ENCODE results near the gene FAH.

Gene FAH

DNA sequence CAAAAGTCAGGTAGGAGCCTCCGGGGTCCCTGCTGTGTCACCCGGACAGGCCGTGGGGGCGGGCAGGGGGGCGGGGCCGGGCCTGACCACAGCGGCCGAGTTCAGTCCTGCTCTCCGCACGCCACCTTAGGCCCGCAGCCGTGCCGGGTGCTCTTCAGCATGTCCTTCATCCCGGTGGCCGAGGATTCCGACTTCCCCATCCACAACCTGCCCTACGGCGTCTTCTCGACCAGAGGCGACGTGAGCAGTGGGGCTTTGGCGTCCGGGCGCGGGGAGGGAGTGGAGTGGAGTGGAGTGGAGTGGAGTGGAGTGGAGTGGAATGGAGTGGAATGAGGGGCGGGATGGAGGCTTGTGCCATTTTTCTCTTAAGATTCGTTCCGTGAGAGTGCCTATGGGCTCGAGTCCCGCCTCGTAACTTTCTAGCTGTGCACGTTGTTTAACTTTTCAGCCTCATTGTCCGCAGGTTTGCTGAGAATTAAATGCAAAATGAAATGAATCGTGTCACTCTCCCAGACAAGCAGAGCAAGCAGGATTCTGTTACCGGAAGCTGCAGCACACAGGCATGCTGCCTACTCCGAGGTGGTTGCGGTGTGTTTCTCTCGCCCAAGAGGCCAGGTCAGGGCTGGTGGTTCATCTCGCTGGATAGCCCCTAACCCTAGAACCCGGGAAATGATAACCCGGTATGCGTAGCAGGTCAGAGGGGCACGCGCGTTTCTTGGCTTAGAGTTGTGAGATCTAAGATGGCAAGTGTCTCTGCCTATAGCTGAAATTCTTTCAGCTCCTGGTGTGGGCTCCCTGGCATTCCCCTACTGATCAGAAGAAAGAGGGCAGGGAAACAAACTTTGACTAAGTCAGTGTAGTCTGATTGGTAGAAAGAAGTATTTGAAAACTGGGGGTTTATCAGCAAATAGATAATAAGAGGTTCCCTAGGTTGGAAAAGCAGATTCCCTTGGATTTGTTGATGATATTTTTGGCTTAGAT lies at the start of gene FAH:
TSS of gene FAH (plus strand) at position 104 of the 981 bp plus-strand sequence. CDS start at position 160, 56 bp downstream.
- peak within 1 kb of the TSS; percentile 80 for H3K27ac ChIP-seq
- TF ChIP-seq CTCF (conservative IDR thresholded peaks at IDR 0.05) = no peak
- peak; percentile 67; the same call in 1 of the 2 replicates for TF ChIP-seq ZFX (IDR thresholded peaks at IDR 0.05)

DNA sequence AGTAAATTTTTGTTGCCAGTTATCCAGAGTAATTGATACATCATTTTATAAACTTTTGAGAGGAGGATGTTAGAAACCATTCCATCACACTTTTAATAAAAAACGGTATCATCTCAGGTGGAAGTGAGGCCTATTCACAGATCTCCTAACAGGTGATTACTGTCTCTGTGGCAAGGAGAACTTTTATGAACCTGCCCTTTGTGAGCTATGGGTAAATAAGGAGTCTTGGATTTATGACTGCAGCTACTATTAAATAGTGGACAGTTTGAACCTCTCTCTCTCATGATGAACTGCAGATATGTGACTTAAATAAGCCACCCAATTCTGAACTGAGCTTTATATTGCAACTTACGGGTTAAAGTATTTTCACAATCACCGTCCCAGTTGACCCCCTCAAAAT lies 47.6 kb upstream of the FAH start:
- H3K27ac ChIP-seq = no peak overlapping the region
- no peak for TF ChIP-seq CTCF (conservative IDR thresholded peaks at IDR 0.05)
- no peak for TF ChIP-seq ZFX (IDR thresholded peaks at IDR 0.05)

DNA sequence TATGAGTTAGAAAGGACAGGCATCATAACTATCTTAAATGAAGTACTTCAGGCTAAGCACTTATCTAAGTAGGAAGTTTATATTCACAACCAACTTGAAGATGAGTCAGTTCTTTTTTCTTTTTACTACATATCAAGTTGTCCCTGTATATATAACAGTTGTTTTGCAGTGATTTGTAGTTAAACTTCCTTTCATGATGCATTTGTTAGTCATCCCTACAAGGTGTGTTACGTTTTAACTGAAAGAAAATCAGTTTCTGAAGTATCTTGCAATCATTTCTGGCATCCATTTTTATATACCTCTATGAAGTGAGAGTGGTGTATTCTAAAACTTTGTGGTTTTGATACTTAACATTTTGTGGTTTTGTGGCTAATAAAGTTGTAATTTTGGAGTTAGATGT lies 47.2 kb upstream of the FAH start:
- H3K27ac ChIP-seq = no peak overlapping the region
- no peak for TF ChIP-seq CTCF (conservative IDR thresholded peaks at IDR 0.05)
- TF ChIP-seq ZFX (IDR thresholded peaks at IDR 0.05) = no peak

GRCh38 chr15:80106051-80106450 lies 46.7 kb upstream of the FAH start:
- TF ChIP-seq ZFX (IDR thresholded peaks at IDR 0.05) = no peak
- no peak overlapping the region for H3K27ac ChIP-seq

- H3K27ac ChIP-seq = no peak overlapping the region
- TF ChIP-seq ZFX (IDR thresholded peaks at IDR 0.05) (no peak), CTCF (conservative IDR thresholded peaks at IDR 0.05) (no peak)
Measured at GRCh38 chr15:80107204-80107603, 45.6 kb upstream of the FAH start.

GRCh38 chr15:80107774-80108173 lies 45.0 kb upstream of the FAH start:
- TF ChIP-seq ZFX (IDR thresholded peaks at IDR 0.05) (no peak), CTCF (conservative IDR thresholded peaks at IDR 0.05) (no peak)
- H3K27ac ChIP-seq = no peak overlapping the region

- H3K27ac ChIP-seq = no peak overlapping the region
- TF ChIP-seq CTCF (conservative IDR thresholded peaks at IDR 0.05) = no peak
- no peak for TF ChIP-seq ZFX (IDR thresholded peaks at IDR 0.05)
Measured at GRCh38 chr15:80109388-80109787, 43.4 kb upstream of the FAH start.

All from C4-2B (cell line).